ENCODE data around the gene C19orf38.

The C19orf38 gene, protein sequence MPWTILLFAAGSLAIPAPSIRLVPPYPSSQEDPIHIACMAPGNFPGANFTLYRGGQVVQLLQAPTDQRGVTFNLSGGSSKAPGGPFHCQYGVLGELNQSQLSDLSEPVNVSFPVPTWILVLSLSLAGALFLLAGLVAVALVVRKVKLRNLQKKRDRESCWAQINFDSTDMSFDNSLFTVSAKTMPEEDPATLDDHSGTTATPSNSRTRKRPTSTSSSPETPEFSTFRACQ

DNA sequence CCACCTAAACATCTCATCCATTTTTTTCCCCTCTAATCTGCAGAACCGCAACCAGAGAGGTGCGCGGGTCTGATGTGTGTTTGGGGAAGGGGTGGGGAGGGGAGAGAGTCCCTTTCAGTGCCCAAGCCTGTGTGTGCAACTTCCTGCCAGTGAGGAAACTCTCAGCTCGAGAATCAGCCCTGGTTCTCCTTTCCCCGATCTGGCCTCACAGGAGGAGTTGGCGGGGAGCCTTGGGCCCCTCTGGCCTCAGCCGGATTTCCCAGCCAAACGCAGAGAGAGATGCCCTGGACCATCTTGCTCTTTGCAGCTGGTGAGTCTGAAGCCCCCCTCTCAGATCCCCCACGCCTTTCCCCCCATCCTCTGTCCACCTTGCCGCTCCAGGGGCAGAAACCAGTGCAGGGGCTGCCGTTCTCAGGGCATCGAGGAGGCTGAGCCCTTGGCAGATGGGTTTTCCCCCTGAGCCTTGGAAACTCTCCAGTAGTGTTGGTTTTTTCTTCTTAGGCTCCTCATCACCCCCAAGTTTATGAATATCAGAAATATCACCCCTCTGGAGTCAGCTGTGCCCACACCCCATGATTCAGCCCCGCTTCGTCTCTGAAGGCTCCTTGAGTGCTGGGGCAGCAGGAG is at the start of gene C19orf38:
C19orf38 (plus strand) TSS at position 186 of the 627 bp plus-strand sequence; CDS start at position 280, 94 bp downstream.
- DNase-seq, result no peak

DNA sequence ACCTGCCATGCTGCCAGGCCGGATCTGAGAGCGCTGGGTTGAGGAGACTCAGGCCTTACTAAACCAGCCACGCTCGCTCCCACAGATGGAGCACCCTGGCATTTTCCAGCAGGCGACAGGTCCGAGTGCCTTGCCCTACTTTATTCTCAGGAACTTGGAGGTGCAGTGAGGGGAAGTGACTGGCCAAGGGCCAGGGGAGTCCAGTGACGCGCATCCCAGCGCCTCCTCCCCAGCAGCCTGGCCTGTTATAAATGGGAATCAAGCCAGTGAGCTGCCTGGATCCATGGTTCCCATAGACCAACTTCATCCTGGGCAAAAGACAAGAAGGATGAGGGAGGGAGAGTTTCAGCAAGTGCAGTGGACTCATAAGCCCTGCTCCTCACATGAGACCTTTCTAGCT is 47.7 kb upstream of the C19orf38 start:
- no peak for DNase-seq

DNA sequence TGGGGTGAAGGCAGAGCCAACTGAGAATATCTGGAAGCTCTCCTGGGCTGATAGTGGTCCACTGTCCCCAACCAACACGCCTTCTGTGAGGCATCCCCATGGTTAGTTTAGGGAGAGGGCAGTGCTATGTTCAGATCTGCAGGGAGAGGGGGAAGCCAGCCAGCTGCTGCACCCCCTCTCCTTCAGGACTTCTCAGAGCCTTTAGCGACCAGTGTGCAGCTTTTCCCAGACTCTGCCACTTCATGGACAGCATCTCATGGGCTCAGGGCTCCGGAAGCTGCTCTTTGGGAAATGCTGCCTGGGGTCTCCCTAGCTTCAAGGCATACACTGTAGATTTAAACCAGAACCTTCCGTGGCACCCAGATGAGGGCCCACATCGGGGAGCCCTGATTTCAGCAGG is 45.7 kb upstream of the C19orf38 start:
- DNase-seq, result no peak

DNA sequence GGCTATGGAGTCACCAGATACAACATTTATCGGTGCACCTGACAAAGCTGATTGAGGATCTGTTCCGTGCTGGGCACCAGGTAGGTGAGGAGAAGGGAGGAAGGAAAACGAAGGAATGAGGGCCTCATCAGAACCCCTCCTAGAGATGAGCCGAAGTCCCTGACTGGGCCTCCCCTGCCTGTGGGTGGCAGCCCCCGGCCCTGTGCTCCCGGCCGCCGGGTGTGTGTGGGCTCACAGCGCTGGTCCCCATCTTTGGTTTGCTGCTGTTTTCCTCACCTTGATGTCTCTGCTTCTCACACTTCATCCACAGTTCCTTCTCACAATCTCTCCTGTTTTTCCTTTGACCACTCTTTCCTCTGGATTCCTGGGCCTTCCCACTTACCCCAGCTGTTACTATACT is 45.0 kb upstream of the C19orf38 start:
- DNase-seq, result no peak

DNA sequence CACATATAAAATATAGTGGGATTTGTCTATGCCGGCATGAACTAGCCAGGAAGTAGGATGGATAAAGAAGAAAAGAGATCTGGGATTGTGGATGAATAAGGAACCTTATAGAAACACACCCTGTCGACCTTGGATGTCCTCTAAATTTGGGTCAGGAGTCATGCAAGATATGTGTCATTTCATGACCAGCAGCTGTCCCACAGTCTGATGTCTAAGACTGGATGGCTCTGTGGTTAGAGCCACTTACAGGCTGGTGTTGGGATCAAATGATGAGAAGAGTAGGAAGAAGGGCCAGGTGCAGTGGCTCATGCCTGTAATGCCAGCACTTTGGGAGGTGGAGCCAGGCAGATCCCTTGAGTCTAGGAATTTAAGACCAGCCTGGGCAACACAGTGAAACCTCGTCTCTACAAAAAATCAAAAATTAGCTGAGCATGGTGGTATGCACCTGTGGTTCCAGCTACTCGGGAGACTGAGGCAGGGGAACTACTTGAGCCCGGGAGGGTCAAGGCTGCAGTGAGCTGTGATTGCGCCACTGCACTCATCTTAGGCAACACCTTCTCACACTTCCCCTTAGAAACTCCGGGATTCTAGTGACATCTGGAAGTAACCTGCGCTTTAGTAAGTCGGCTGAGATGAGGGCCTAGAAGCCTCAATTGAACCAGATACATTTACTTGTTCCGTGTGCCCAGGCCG is 43.0 kb upstream of the C19orf38 start:
- no peak for DNase-seq

DNA sequence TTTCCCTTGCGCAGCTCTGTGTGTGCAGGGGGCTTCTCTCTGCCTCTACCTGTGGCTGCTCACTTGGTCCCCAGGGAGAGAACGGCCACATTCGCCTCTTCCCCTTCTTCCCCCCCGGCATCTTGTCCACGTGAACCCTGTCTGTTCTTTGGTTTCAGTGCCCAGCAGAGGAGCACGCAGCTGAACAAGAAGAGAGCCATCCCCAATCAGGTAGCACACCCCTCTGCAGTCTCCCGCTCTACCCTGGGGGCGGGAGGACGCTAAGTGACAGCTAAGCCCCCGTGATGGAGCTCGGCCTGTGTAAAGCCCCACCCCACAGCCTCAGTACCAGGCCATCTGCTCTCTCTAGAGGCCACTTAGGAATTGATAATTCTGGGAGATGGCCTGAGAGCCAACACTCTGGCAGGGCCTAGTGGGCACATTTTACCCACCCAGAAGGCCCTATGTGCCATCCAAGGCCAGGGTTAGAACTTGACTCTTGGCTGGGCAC is 42.4 kb upstream of the C19orf38 start:
- DNase-seq, result no peak

GRCh38 chr19:10808937-10809649 is 39.1 kb upstream of the C19orf38 start:
- DNase-seq, result no peak

DNA sequence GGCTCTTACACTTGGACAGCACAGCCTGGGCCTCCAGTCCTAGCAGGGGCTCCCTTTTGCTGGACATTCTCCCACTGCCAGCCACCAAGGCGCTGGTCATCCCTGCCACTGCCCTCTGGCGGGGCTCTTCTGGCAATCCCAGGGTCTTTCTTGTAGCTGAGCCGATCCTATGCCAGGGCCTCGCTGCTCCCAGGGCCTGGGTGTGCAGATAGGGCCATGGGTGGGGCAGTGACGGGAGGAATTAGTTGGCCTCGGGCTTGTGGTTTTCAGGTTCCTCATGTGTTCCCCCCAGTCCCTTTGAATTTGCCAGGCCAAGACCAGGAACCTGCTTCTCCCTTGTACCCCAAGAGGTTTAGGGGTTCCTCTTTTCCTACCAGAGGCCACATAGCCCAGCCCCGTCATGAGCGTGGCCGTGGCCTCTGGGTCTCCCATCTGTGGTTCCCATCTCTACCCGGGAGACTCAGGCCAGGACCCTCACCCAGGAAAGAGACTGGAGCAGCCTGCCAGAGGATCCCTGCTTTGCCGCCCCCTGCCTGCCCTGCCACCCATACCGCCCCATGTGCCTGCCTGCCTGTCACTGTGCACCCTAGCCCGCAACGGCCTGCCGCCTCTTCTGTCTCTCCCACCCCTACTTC is 38.4 kb upstream of the C19orf38 start:
- no peak for DNase-seq

DNA sequence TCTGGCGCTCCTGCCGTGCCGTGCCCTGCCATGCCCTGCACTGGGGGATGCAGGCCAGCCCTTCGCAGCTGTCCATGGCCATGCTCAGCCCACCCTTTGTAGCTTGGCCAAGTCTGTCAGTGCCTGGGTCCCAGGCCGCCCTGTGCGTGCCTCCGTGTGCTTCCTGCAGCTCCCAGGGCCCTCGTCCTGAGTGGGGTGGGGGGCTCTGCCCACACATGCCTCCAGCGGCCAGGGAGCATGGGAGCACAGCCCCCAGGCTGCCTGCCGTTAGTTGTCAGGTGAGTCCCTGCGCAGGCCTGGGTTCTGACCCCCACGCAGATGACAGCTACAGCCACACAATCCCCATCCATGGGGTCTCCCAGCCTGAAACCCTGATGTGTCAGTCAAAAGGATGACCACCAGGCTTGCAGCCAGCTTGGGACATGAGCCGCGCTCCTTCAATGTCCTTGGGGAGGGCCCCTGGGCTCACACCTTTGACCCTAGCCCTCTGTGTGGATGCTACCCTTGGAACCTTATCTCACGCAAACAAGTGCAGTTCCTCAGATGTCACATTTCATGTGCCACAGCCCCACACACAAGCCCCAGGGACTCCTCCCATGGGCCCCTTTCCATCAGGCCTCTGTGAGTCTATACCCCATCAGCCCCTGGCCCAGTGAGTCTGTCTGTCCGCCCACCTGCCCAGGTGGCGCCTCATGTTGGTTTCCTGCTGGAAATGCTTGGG is 36.7 kb upstream of the C19orf38 start:
- DNase-seq, result no peak

GRCh38 chr19:10812196-10812595 is 36.0 kb upstream of the C19orf38 start:
- no peak for DNase-seq

DNA sequence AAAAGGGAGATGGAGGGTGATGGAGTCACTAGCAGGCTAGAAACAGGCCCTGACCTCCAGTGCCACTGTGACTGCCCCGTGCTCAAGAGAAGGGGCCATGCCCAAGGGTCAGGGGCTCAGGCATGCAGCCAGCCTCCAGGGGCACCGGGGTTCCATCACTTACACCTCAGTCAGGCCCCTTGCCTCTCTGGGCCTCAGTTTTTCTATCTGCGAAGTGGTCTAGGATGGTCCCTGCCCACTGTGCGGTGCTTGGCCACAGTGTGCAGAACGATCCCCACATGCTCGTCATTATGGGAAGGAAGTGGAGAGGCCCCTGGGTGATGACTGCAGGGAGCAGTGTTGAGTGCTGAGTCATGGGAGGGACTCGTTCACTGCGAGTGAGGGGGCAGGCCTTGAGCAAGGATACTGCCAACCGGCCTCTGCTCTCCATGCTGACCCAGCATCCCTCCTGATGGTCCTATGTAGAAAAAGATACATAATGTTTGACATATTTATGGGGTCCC is 35.3 kb upstream of the C19orf38 start:
- DNase-seq, result peak; percentile 27

DNA sequence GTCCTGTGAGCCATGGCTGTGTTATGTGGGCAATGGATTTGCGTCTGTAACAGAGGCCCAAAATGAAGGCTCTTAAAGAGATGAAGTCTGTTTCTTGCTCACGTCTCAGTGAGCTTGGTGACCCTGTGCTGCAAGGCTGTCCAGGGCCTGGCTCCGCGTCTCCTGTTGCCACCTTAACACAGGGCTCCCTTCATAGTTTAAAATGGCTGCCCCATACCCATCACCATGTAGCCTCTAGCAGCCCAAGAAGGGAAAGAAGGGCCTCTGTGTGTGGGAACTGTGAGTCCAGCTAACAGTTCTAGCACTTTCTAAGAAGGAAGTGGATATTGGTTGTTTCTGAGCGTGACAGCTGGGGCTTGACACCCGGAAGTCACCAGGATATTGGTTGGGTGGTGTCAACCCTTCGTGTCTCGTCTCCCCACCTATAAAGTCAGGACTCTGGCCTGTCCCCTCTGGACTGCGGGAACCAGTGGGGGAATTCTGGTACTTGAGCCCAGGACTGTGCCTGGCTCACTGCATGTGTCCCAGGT is 33.1 kb upstream of the C19orf38 start:
- DNase-seq, result no peak

- no peak for DNase-seq
Measured at GRCh38 chr19:10815969-10816644, 32.1 kb upstream of the C19orf38 start.

- no peak for DNase-seq
Measured at GRCh38 chr19:10816691-10817090, 31.5 kb upstream of the C19orf38 start.

- no peak for DNase-seq
Measured at GRCh38 chr19:10817291-10818038, 30.8 kb upstream of the C19orf38 start.

DNA sequence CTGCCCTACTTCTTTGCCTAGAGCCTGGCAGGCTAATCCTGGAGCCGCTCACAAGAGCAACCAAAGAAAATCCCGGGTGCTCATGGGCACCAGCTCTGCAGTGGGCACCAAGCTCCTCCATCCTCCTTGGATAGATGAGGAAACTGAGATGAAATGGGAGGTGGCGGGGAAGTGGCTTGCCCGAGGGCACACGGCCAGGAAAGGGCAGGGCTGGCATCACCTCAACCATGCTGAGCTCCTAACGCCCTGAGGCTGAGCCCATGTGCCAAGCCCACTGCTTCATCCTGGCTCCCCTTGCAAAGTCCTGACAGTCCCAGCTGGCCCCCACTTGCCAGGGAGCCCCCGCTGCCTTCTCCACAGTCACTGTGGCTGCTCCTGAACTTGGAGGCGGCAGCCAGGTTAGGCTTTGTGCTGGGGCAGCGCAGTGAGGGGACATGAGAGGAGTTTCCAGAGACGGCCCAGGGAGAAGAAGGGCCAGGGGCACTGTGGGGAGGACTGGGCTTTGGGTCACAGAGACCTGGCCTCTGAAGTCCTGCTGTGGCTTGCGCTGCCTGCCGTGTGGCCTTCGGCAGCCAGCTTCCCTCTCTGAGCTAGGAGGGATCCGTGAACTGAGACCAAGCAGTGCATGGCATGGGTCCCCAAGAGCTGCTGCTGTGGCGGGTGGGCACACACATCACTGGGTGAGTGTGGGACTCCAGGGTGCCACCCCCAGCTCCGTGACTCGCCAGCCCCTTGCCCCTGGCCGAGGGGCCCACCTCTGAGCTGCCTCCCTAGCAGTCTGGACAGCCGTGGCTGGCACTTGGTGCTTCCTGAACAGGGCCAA is 29.7 kb upstream of the C19orf38 start:
- no peak for DNase-seq

GRCh38 chr19:10819124-10820060 is 28.8 kb upstream of the C19orf38 start:
- DNase-seq, result no peak

DNA sequence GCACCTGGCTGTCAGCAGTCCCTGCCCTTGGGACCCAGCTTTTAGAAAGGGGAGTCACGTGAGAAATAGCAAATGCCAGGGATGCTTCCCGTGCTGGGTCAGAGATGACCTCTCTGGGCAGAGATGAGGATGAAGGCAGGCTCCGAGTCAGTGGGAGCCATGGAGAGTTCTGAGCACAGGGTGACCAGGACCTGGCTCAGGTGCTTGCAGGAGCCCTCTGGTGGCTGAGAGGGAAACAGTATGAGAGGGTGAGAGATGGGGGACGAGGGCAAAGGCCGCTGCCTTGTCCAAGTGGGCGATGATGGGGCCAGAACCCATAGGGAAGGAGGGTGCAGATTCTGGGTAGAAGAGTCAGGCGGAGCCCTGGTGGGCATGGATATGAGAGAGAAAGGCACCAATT is 28.0 kb upstream of the C19orf38 start:
- DNase-seq, result no peak

Data from kidney glomerular epithelial cell (primary cell).